Activated T-cell treated with anti-CD3 and anti-CD28 coated beads, Interleukin-2, amount 50 U/mL, for 4 hours (primary cell): ENCODE data around the gene GLS. TPM values are rescaled to one million over a fixed set of nuclear protein-coding genes. Genes with fewer than 3 reads are reported as not detected.

Experiments used
- total RNA-seq, 3 donors: library from RNA; stranded (reverse); gene quantifications; one replicate each; pipeline ENCODE4 v1.2.1, GENCODE V29; 2021

Gene GLS
- total RNA-seq, 3 donors from 2014 or later = 371 to 409 (median 377) TPM

Other genes with a start within 250 kb of the GLS start
- gene NAB1, start 231.7 kb upstream of the GLS start, total RNA-seq = 10 to 100 TPM; 27.0 to 36.4 (median 33.8) TPM
- gene STAT1, start 133.3 kb downstream of the GLS start, total RNA-seq = 100 to 1,000 TPM; 222 to 278 (median 268) TPM